Measurements from ENCODE around the gene IGSF22.

IGSF22 gene

GRCh38 chr11:18743900-18744514 is 18.0 kb upstream of the IGSF22 start:
- no peak for DNase-seq (ENCODE audit: low spot score)

- no peak for DNase-seq (ENCODE audit: low spot score)
These were observed 17.4 kb upstream of the IGSF22 start for GRCh38 chr11:18743365-18743764.

GRCh38 chr11:18741783-18742182 is 15.8 kb upstream of the IGSF22 start:
- no peak for DNase-seq (ENCODE audit: low spot score)

GRCh38 chr11:18739685-18740084 is 13.7 kb upstream of the IGSF22 start:
- DNase-seq (ENCODE audit: low spot score) = no peak

- DNase-seq (ENCODE audit: low spot score) = no peak
These were observed 11.7 kb upstream of the IGSF22 start for GRCh38 chr11:18737642-18738041.

- no peak for DNase-seq (ENCODE audit: low spot score)
These were observed 10.7 kb upstream of the IGSF22 start for GRCh38 chr11:18736590-18737148.

- DNase-seq (ENCODE audit: low spot score) = no peak
These were observed 7.2 kb upstream of the IGSF22 start for GRCh38 chr11:18733202-18733601.

- DNase-seq (ENCODE audit: low spot score) = peak; percentile 56
These were observed 6.2 kb upstream of the IGSF22 start for GRCh38 chr11:18731949-18732821.

GRCh38 chr11:18731441-18731840 is 5.5 kb upstream of the IGSF22 start:
- no peak for DNase-seq (ENCODE audit: low spot score)

GRCh38 chr11:18730020-18730419 is 4.0 kb upstream of the IGSF22 start:
- DNase-seq (ENCODE audit: low spot score) = no peak

GRCh38 chr11:18729426-18729825 is 3.4 kb upstream of the IGSF22 start:
- DNase-seq (ENCODE audit: low spot score) = no peak

- no peak for DNase-seq (ENCODE audit: low spot score)
These were observed 2.7 kb upstream of the IGSF22 start for GRCh38 chr11:18728658-18729057.

GRCh38 chr11:18727479-18728236 is 1.7 kb upstream of the IGSF22 start:
- peak; percentile 55 for DNase-seq (ENCODE audit: low spot score)

- no peak for DNase-seq (ENCODE audit: low spot score)
These were observed 2.0 kb downstream of the IGSF22 start for GRCh38 chr11:18723991-18724390.

GRCh38 chr11:18722293-18722637 is 3.7 kb downstream of the IGSF22 start:
- DNase-seq (ENCODE audit: low spot score) = no peak

GRCh38 chr11:18721561-18722292 is 4.3 kb downstream of the IGSF22 start:
- peak; percentile 41 for DNase-seq (ENCODE audit: low spot score)

GRCh38 chr11:18720808-18721560 is 5.0 kb downstream of the IGSF22 start:
- DNase-seq (ENCODE audit: low spot score) = peak; percentile 79

- no peak for DNase-seq (ENCODE audit: low spot score)
These were observed 5.7 kb downstream of the IGSF22 start for GRCh38 chr11:18720091-18720807.

- DNase-seq (ENCODE audit: low spot score) = no peak
These were observed 10.5 kb downstream of the IGSF22 start for GRCh38 chr11:18715476-18715875.

GRCh38 chr11:18714443-18714780 is 11.6 kb downstream of the IGSF22 start:
- no peak for DNase-seq (ENCODE audit: low spot score)

Data from CD4-positive, alpha-beta T cell treated with Interleukin-6 at 100 ng/mL for 8 hours (primary cell).